GM21381 (cell line): ENCODE data around the gene ACOX1.
"Not testable (repeated sequence)": the region's sequence is repeated elsewhere in the genome, so short reads cannot be mapped to it uniquely, and the experiment has no call there.

ENCODE experiments used
- ATAC-seq: cut with Tn5 transposase; IDR thresholded peaks from one replicate; pipeline ENCODE4 v1.9.1; 2021; ENCODE audit warnings: mild to moderate bottlenecking, moderate library complexity; ENCODE audit not compliant: unreplicated experiment

The ACOX1 gene

DNA sequence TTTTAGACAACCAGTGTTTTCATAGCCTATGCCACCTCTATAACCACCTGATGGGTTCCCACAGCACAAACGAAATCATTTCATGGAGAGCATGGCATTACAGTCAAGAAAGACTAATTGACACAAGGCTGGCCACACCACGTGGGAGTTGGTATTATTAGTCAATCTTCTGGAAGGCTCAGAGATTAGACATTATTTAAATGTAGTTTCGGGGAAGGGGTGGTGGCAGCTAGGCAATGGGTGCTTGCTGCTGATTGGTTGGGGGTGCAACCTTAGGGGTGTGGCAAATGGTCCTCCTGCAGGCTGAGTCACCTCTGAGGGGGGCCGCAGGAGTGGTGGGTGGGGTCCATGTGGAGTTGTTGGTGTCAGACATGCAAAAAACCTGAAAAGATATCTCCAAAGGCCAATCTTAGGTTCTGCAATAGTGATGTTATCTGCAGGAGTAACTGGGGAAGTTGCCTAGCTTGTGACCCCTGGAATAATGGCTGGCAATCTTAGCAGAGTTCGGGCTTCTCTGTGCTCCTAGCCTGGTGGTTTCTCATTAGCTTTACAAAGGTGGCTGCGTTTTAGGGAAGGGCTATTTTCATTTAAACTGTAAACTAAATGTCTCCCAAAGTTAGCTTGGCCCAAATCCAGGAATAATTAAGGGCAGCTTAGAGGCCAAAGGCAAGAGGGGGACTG, 4.7 kb upstream of the ACOX1 start:
- no peak for ATAC-seq

DNA sequence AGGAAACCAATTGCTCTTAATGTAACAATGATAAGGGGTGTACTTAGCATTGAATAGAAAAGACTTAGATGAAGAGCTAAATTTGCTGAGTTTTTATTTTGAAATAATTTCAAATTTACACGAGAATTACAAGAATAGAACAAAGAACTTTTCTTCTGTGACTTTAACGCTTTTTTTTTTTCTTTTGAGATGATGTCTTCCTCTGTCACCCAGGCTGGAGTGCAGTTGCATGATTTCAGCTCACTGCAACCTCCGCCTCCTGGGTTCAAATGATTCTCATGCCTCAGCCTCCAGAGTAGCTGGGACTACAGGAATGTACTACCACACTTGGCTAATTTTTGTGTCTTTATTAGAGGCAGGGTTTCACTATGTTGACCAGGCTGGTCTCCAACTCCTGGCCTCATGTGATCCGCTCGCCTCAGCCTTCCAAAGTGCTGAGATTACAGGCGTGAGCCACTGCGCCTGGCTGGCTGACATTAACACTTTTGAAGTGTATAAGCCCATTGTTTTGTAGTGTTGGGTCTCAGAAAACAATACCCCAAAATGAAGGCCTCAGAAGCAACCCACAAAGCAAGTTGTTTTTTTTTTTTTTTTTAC, 2.2 kb upstream of the ACOX1 start:
- ATAC-seq, result no peak

DNA sequence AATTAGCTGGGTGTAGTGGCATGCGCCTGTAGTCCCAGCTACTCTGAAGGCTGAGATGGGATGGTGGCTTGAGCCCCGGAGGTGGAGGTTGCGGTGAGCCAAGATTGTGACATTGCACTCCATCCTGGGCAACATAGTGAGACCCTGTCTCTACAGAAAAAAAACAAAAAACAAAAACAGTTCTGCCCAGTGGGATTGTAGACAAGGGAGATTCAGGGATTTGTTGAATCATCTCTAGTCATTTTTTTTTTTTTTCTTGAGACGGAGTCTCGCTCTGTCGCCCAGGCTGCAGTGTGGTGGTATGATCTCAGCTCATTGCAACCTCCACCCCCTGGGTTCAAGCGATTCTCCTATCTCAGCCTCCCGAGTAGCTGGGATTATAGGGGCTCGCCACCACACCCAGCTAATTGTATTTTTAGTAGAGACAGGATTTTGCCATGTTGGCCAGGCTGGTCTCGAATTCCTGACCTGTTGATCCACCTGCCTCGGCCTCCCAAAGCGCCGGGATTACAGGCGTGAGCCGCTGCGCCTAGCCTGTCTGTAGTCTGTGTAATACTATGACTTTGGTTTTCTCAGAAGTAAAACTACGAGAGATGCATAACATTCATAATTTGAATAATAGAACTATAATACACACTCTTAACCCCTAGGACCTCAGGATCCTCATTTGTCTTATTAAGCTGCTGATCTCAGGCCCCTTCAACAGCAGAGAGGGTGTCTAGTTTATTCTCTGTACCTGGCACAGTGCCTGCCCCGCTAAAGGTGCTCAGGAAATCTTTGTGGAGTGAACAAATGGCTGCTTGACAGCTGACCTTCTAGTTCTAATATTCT, 1.4 kb upstream of the ACOX1 start:
- no peak for ATAC-seq

DNA sequence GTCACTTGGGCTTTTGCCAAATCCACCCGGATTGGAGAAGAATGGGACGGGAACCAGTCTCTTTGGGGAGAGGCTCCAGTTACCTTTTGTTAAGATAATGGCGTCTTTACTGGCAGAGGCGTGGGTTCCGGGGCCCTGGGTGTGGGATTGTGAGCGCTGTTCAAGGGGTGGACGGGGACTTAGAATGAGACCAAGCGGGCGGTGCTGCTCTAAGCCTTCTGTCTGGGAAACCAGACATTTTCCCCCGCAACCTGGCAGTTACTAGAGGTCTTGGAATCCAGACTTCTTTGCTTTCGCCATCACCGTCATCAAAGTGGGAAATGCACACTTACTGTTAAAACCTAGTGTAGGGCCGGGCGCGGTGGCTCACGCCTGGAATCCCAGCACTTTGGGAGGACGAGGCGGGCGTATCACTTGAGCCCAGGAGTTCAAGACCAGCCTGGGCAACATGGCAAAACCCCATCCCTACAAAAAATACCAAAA, 780 bp upstream of the ACOX1 start:
- ATAC-seq, result peak; percentile 15

DNA sequence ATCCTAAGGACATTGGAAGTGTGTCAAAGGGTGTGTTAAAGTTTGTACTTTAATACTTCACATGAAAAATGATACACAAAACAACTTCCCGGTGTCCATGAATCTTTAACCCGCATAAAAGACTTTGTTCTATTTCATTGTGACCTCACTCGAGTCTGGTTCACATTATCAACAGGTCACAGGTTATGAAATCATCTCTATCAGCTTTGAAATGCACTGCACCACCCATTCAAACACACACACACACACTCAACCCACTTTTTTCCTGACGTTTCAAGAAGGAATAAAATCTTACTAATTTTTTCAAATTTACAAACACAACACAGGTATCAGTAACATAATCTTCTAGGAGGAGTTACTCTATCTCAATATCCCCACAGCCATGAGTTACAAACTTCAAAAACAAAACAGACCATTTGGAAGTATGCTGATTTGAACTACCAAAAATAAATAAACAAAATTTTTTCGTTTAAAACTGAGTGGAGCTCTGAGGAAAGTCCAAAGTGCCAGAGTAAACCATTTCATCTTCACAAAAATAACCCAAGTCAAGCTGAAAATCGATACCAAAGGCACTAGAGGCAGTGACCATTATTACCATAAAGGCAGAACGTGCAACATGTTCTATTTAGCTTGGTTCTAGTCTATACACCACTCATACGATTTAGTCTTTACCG, 2.7 kb downstream of the ACOX1 start:
- ATAC-seq, result no peak

DNA sequence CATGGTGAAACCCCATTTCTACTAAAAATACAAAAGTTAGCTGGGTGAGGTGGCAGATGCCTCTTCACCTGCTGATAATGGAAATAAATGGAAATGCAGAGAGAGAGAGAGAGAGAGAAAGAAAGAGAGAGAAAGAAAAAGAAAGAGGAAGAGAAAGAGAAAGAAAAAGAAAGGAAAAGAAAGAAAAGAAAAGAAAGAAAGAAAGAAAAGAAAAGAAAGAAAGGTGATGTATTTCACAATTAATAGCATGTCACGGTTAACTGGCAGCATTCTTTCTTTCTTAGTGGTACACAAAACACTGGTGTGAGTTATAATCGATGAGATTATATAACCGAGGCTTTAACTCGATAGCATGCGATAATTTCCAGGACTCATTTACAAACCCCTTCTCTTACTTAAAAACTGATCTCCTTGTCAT, 3.2 kb downstream of the ACOX1 start:
- ATAC-seq, result no peak

DNA sequence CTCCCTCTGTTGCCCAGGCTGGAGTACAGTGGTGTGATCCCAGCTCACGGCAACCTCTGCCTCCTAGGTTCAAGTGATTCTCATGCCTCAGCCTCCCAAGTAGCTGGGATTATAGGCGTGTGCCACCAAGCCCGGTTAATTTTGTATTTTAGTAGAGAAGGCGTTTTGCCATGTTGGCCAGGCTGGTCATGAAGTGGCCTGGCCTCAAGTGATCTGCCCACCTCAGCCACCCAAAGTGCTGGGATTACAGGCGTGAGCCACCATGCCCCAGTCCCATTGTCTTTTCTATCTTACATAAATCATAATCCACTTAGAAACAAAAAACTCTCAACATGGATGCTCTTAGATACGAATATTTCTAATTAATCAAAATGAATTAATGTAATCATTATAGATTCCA, 3.8 kb downstream of the ACOX1 start:
- ATAC-seq, result not testable (repeated sequence)

DNA sequence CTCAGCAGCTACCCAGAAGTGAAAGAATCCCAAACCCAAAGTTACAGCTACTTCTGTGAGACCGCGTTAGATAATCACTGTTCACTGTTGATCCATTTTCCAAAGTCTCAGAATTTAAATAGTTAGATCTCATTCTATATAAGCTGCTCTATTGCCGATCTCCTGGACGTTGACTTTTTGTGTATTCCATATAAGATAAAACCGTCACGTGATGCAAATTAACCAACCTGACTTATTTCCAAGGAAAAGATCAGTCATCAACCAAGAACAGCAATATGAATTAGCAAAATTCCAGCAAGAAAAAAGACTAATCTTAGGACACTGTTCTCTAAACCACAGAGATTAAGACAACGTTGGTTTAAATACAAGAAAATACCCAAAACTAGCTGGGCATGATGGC, 8.3 kb downstream of the ACOX1 start:
- ATAC-seq, result no peak

DNA sequence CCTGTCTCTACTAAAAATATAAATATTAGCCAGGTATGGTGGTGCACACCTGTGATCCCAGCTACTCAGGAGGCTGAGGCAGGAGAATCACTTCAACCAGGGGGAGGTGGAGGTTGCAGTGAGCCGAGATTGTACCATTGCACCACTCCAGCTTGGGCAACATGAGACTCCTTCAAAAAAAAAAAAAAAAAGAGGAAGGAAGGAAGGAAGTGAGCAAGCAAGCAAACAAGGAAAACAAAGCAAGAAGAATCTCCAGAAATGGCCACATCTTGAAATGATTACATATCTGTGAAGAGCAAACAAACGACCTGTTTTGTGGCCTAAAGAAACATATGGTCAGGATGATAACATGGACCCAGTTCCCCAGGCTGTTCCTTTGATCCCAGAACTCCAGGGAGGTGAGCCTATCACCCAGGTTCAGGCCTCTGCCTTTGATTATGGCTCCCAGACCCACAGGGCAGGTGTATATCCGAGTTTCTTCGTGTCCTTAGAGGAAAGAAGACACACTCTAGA, 8.9 kb downstream of the ACOX1 start:
- no peak for ATAC-seq

DNA sequence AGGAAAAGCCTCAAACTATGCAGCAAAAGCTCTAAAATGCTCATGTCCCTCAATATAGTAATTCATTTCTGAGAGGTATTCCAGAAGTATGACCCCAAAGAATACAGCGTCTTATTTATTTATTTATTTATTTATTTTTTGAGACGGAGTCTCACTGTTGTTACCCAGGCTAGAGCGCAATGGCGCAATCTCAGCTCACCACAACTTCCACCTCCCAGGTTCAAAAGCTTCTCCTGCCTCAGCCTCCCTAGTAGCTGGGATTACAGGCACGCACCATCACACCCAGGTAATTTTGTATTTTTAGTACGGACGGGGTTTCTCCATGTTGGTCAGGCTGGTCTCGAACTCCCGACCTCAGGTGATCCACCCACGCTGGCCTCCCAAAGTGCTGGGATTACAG, 9.9 kb downstream of the ACOX1 start:
- not testable (repeated sequence) for ATAC-seq

DNA sequence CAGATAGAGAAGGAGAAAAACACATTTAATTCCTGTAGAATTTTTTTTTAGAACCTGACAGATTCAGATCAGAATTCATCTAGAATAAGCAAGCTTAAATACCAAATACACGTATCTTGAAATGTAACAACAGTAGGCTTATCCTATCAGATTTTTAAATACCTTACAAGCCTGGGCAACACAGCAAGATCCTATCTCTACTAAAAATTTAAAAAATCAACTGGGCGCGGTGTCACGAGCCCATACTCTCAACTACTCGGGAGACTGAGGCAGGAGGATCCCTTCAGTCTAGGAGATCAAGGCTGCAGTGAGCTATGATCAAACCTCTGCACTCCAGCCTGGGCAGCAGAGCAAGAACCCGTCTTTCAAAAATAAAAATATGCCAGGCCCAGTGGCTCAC, 13.5 kb downstream of the ACOX1 start:
- no peak for ATAC-seq

DNA sequence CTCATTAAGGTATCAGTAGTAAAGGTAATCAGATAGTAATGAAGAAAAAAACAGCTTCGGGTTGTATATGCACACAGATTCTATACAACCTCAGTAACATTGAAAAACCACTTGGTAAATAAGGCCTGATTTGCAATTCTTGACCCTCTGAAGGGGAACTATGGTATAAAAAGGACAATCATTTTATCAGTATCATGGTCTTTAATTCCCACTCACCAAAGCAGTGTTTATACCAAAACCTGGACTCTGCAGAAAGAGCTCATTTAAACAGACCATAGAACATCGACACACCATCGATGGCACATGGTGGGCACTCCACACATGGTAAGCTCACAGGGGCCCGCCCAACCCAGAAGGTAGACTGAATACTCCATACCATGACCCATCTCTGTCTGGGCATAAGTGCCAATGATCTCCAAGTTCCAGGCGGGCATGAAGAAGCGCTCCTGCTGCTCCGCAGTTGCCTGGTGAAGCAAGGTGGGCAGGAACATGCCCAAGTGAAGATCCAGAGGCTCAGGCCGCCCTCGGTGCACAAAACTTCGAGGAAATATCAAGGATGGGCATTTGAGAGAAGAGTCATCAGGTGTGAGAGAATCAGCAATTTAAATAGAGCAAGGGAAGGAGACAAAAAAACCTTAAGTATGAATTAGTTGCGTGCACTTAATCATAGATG, 19.0 kb downstream of the ACOX1 start:
- ATAC-seq, result no peak

DNA sequence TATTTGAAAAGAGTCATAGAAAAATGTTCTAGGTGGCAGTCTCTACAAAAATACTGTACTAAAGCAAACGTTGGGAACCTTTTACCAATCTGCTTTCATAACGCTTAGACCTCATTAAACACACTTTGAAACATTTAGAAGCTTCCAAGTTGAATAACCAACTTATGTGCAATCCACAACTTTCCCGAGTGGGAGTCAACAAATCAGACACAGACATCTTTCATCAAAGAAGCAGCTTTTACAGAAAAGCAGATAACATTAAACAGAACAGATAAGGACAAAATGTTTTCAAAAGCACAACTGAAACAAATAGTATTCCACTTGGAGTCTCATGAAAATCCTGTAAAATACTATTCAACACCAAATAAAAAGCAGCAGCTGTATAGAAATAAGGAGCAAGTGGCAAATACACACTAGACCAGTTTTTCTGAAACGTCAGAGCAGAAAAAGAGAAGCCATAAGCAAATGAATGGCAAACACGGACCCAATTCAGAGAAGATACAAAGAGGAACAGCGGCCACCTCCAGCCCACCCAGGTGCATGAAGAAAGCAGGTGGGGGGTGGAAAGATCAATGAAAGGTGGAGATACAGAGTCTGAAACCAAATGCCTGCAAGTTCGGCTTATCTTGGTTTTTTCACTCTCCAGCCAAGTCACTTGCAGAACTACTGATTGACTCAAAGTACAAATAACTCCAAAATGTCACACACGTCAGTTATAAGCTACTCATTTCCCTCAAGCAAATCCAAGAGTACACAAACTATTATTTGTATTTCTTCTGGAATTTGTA, 19.7 kb downstream of the ACOX1 start:
- no peak for ATAC-seq

DNA sequence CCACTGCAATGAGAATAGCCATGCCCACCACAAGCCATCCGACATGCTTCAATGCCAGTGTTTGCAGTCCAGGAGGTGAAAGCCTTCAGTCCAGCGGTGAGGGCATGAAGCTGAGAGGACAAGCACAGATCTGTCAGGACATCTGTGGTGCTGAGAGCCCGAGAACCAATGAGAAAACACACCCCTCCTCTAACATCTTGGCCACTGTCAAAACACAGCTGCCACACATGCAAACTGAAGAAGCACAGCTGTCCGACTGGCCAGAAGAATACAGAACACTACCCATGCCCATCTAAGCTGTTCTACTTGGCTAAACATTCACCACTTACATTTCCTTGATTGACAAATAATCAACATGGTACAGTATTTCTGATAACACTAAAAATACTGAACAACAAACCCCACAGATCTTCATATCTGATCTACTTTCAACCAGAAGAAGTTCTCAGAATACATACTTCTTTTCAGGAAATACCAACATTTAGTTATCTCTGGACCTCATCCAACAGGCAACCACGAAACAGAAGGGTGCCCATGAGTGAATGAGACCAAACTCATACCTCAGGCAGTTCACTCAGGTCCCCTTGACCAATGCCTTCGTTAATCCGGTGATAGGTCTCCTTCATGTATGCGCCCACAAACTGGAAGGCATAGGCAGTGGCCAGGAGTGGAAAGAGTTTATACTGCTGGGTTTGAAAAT, 28.0 kb downstream of the ACOX1 start:
- ATAC-seq, result no peak

DNA sequence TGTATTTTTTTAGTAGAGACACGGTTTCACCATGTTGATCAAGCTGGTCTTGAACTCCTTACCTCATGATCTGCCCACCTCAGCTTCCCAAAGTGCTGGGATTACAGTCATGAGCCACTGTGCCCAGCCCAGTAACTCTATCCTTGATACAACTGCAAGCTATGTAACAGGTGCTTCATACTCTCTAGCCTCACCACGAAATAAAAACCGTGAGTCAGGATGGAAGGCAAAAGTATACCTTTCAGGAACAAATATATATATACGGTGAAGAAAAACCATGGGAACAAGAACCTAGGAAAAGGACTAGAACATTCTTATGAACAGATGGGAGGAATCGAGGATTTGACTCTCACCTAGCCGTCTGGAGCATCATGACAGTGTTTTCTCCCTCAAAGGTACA, 28.5 kb downstream of the ACOX1 start:
- no peak for ATAC-seq

DNA sequence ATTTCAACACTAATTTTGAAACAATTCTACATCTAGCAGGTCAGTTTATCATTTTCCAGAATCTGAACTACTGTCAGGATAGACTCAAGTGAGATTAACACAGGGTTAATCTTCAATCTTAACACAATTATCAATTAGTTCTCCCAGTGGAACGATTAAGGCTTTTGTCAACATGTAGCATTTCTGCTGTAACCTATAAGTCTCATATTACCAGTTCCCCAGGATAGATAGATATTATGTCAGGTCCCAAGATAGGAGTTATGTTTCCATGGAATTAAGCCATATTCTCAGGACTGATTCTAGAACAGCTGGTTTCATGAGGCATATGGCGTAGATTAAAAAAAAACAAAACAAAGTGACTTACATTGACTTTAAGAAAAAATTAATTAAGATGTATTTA, 33.8 kb downstream of the ACOX1 start:
- ATAC-seq, result no peak

DNA sequence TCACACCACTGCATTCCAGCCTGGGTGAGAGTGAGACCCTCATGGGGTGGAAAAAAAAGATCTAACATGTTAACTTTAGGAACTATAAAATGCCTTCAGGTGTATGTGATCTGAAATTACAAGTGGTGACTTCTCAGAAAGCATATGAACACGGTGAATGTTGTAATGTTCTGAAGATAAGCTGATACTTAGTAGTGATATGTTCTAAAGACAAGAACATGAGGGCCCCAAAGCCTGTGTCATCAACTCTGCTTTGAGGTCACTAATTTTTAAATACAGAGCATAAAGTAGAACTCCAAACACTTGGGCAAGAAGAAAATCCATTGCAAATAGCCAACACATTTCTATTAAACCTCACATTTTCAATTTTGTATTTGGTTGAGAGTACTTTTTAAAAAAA, 35.5 kb downstream of the ACOX1 start:
- no peak for ATAC-seq

DNA sequence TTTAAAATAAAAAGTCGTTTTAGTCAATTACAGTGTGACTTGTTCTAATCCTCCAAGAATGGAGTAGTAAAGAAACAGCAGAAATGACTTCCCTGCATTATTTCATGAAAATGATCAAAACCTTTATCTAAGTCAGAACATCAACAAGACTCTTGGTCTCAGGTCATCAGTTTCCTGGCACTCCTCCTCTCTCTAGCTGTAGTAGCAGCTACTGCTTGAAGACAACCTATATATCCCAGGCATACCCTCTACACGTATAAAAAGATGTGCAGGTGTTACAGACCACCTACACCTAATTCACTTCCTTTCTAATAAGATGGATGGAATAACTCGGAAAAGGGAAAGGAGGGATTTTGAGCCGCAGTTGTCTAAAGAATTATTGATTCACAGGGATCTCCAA, 36.5 kb downstream of the ACOX1 start:
- no peak for ATAC-seq

DNA sequence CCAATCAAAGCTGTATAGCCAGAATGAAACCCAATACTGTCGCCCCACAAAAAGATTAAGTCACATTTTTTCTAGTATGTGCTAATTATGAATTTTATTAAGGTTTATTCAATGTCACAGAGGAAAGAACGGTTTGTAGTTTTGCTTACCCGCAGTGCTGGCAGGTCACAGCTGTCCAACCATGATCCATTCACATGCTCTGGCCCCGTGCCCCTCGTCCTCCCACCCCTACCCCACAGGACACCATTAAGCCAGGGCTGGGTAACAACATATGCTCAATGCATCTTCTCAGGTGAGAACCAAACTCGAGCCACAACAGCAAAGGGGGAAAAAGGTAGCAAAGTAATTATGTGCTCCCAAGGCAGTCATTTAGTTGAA, 37.5 kb downstream of the ACOX1 start:
- ATAC-seq, result no peak
